K562 (cell line): ENCODE measurements around the gene FAF2. TPM values are rescaled to one million over a fixed set of nuclear protein-coding genes. Genes with fewer than 3 reads are reported as not detected.

ENCODE experiments used
- BRD4 ChIP-seq: fragments of 200-600 bp; sonication (generic); IDR thresholded peaks from 2 replicates; pipeline ENCODE4 v1.6.1; 2017; ENCODE audit warnings: inconsistent platforms
- CBFA2T3 ChIP-seq: fragments of 450-650 bp; IDR thresholded peaks from 2 replicates; pipeline ENCODE4 v1.6.1; 2017
- DACH1 ChIP-seq: fragments of 450-650 bp; IDR thresholded peaks from 2 replicates; pipeline ENCODE4 v1.6.1; 2018; ENCODE audit not compliant: partially characterized antibody
- EP300 ChIP-seq: IDR thresholded peaks from 2 replicates; pipeline ENCODE4 v1.6.1; 2012; ENCODE audit warnings: low read length, improper control_type of control experiment
- EWSR1 ChIP-seq: fragments of 450-650 bp; IDR thresholded peaks from 2 replicates; pipeline ENCODE4 v1.6.1; 2018; ENCODE audit warnings: borderline replicate concordance, mild to moderate bottlenecking, low read depth, moderate library complexity; ENCODE audit not compliant: partially characterized antibody
- FOXK2 ChIP-seq, 2 experiments: fragments of 450-650 bp; IDR thresholded peaks in 1 of 2; conservative IDR thresholded peaks in 1 of 2; 2 replicates each; pipeline ENCODE4 v1.6.1; 2016; ENCODE audit warnings: low read depth in 2 of 2, mild to moderate bottlenecking in 1 of 2
- GATAD2A ChIP-seq: fragments of 450-650 bp; IDR thresholded peaks from 2 replicates; pipeline ENCODE4 v1.6.1; 2017
- HDAC6 ChIP-seq: IDR thresholded peaks from 2 replicates; pipeline ENCODE4 v1.6.1; 2012; ENCODE audit warnings: low read depth, mild to moderate bottlenecking, control low read depth, inconsistent platforms, low read length, moderate library complexity
- HSF4 ChIP-seq: fragments of 250-450 bp; sonication (Bioruptor Pico); IDR thresholded peaks from 2 replicates; pipeline ENCODE4 v2.1.2; 2022; ENCODE audit warnings: mild to moderate bottlenecking, moderate library complexity, borderline replicate concordance
- KDM4B ChIP-seq, 2 experiments: fragments of 450-650 bp in 1 of 2; sonication (generic) in 1 of 2; IDR thresholded peaks; 2 replicates each; pipeline ENCODE4 v1.6.1; 2016 to 2017; ENCODE audit warnings: borderline replicate concordance in 2 of 2, antibody characterized with exemption in 1 of 2, low read depth in 1 of 2, mild to moderate bottlenecking in 1 of 2
- KLF1 ChIP-seq: fragments of 450-650 bp; IDR thresholded peaks from 2 replicates; pipeline ENCODE4 v1.6.1; 2016; ENCODE audit warnings: missing genetic modification characterization, missing compliant biosample characterization
- POLR2A ChIP-seq: fragments of 450-650 bp; conservative IDR thresholded peaks from 2 replicates; pipeline ENCODE4 v1.6.1; 2016
- RBM22 ChIP-seq: fragments of 200-400 bp; formaldehyde crosslinking; IDR thresholded peaks from 2 replicates; pipeline ENCODE4 v1.6.1; 2018; ENCODE audit warnings: low read length, low read depth; ENCODE audit not compliant: poor library complexity, severe bottlenecking
- SAFB ChIP-seq: fragments of 200-400 bp; formaldehyde crosslinking; IDR thresholded peaks from 2 replicates; pipeline ENCODE4 v1.6.1; 2017; ENCODE audit warnings: low read depth, low read length, borderline replicate concordance
- SIN3A ChIP-seq, 2 experiments: fragments of 150-350 bp in 1 of 2; IDR thresholded peaks; 2 replicates each; pipeline ENCODE4 v1.6.1; 2011 to 2016; ENCODE audit warnings: borderline replicate concordance in 2 of 2, low read depth in 2 of 2, low read length in 2 of 2, mild to moderate bottlenecking in 2 of 2, moderate library complexity in 2 of 2; ENCODE audit not compliant: control insufficient read depth in 1 of 2
- SMARCE1 ChIP-seq: fragments of 450-650 bp; IDR thresholded peaks from 2 replicates; pipeline ENCODE4 v1.7.1; 2016; ENCODE audit warnings: mild to moderate bottlenecking
- TRIM28 ChIP-seq: fragments of 450-650 bp; IDR thresholded peaks from 2 replicates; pipeline ENCODE4 v1.6.1; 2017
- ZBTB7A ChIP-seq: IDR thresholded peaks from 2 replicates; pipeline ENCODE4 v1.6.1; 2011; ENCODE audit warnings: low read depth, mild to moderate bottlenecking, low read length, moderate library complexity, borderline replicate concordance; ENCODE audit not compliant: control insufficient read depth
- ZNF354B ChIP-seq: fragments of 250-450 bp; sonication (Bioruptor Pico); IDR thresholded peaks from 2 replicates; pipeline ENCODE4 v1.4.0; 2020
- ZNF57 ChIP-seq: fragments of 450-650 bp; formaldehyde crosslinking; IDR thresholded peaks from 2 replicates; pipeline ENCODE4 v1.4.0; 2020; ENCODE audit warnings: mild to moderate bottlenecking, moderate library complexity
- polyA plus RNA-seq, 8 experiments: library from polyadenylated mRNA; depleted of rRNA in 4 of 8; stranded (reverse) in 5 of 8; unstranded in 3 of 8; fragments of >200 nt; fragmentation: Nextera tagmentation in 2 of 8; fragmentation: Illumina TruSeq in 1 of 8; extraction: Ambion mirVana in 2 of 8; extraction: Trizol in 1 of 8; gene quantifications; 2 replicates each; pipeline versions ENCODE4 v1.2.1 to v1.2.3, GENCODE V29; 2011 to 2014; ENCODE audit warnings: inconsistent platforms in 1 of 8, missing spikeins in 1 of 8
- total RNA-seq, 7 experiments: library from RNA; depleted of rRNA in 6 of 7; stranded (reverse); fragments of >200 nt in 6 of 7; fragmentation: Illumina TruSeq in 2 of 7; extraction: Trizol in 2 of 7; gene quantifications; 2 replicates each; pipeline versions ENCODE4 v1.2.1 to v1.2.3, GENCODE V29; 2011 to 2021; ENCODE audit warnings: low replicate concordance in 1 of 7
- TF ChIP-seq, protein P1 (sequence below): fragments of 450-650 bp; IDR thresholded peaks from 2 replicates; pipeline ENCODE4 v1.6.1; 2018; ENCODE audit warnings: mild to moderate bottlenecking, low read depth; ENCODE audit not compliant: partially characterized antibody
- TF ChIP-seq, protein P2 (sequence below): fragments of 250-450 bp; sonication (Bioruptor Pico); IDR thresholded peaks from 2 replicates; pipeline ENCODE4 v1.8.0; 2021; ENCODE audit warnings: moderate library complexity, mild to moderate bottlenecking, inconsistent platforms
- TF ChIP-seq, protein P3 (sequence below): fragments of 450-650 bp; IDR thresholded peaks from 2 replicates; pipeline ENCODE4 v1.6.1; 2016; ENCODE audit warnings: missing biosample characterization, missing genetic modification characterization
- TF ChIP-seq, protein P4 (sequence below): fragments of 200-800 bp; sonication (Bioruptor generic); IDR thresholded peaks from 2 replicates; pipeline ENCODE4 v1.6.1; 2017; ENCODE audit warnings: missing genetic modification characterization, missing compliant biosample characterization

The FAF2 gene
- total and polyA plus RNA-seq, 9 of the 15 experiments (the other 6 are each of a cell fraction or from before 2014, with no cell fraction given), result 25.0 to 44.6 (median 36.1) TPM

DNA sequence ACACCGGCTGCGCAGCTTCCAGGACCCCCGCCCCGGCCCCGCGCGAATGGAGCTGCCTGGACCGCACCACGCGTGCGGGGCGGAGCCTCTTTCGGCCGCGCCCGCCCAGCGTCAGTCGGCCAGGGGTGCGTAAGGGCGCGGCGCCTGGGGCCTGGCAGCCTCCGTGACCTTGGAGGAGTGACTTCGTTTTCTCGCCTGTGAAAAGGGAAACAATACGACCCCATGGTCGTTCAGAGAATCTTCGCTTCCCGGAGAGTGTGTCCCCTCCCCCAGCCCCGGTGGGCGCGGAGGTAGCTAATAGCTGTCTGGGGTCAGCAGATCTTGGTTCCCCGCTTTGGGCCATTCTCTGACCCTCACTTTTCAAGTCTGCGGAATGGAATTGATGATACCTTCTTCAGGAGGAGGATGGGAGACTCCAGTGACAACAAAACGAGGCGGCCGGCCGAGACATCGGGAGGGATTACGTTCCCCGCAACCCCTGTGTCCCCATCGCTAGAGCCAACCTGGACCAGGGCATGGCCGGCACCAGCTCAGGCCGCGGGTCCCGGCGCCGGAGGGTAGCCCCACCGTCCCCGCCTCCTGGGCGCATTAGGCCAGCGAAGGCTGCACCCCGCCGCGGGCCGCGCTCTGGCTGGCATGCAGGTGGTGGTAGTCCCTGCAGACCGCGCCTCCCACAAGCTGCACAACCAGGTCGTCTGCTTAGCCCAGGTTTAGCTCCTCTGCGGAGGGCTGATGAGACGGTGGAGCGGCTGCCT lies 95.4 kb downstream of the FAF2 start (continued):
- TF ChIP-seq, protein P1, sequence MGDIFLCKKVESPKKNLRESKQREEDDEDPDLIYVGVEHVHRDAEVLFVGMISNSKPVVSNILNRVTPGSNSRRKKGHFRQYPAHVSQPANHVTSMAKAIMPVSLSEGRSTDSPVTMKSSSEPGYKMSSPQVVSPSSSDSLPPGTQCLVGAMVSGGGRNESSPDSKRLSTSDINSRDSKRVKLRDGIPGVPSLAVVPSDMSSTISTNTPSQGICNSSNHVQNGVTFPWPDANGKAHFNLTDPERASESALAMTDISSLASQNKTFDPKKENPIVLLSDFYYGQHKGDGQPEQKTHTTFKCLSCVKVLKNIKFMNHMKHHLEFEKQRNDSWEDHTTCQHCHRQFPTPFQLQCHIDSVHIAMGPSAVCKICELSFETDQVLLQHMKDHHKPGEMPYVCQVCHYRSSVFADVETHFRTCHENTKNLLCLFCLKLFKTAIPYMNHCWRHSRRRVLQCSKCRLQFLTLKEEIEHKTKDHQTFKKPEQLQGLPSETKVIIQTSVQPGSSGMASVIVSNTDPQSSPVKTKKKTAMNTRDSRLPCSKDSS, result no peak
- no peak for TF ChIP-seq HSF4 (CRISPR knock-in tag)
- no peak for TF ChIP-seq CBFA2T3
- no peak for TF ChIP-seq KDM4B (IDR thresholded peaks at IDR 0.05; ENCODE audit: borderline replicate concordance in 2 of 2, low read depth in 1 of 2)
- TF ChIP-seq, protein P2, sequence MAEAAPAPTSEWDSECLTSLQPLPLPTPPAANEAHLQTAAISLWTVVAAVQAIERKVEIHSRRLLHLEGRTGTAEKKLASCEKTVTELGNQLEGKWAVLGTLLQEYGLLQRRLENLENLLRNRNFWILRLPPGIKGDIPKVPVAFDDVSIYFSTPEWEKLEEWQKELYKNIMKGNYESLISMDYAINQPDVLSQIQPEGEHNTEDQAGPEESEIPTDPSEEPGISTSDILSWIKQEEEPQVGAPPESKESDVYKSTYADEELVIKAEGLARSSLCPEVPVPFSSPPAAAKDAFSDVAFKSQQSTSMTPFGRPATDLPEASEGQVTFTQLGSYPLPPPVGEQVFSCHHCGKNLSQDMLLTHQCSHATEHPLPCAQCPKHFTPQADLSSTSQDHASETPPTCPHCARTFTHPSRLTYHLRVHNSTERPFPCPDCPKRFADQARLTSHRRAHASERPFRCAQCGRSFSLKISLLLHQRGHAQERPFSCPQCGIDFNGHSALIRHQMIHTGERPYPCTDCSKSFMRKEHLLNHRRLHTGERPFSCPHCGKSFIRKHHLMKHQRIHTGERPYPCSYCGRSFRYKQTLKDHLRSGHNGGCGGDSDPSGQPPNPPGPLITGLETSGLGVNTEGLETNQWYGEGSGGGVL, result no peak
- no peak for TF ChIP-seq RBM22
- TF ChIP-seq HDAC6, result no peak
- no peak for TF ChIP-seq TRIM28
- no peak for TF ChIP-seq ZNF354B
- TF ChIP-seq, protein P3, sequence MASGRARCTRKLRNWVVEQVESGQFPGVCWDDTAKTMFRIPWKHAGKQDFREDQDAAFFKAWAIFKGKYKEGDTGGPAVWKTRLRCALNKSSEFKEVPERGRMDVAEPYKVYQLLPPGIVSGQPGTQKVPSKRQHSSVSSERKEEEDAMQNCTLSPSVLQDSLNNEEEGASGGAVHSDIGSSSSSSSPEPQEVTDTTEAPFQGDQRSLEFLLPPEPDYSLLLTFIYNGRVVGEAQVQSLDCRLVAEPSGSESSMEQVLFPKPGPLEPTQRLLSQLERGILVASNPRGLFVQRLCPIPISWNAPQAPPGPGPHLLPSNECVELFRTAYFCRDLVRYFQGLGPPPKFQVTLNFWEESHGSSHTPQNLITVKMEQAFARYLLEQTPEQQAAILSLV, result no peak
- TF ChIP-seq POLR2A, result peak; percentile 74
- TF ChIP-seq KLF1, result no peak
- TF ChIP-seq EWSR1, result no peak
- TF ChIP-seq GATAD2A, result no peak
- no peak for TF ChIP-seq FOXK2 (conservative IDR thresholded peaks at IDR 0.05 in 1 of 2, IDR thresholded peaks at IDR 0.05 in 1 of 2; ENCODE audit: low read depth in 2 of 2)
- no peak for TF ChIP-seq DACH1
- TF ChIP-seq SMARCE1, result no peak
- TF ChIP-seq BRD4, result no peak
- peak; percentile 40; the same call in 1 of the 2 replicates for TF ChIP-seq SAFB
- TF ChIP-seq, protein P4, sequence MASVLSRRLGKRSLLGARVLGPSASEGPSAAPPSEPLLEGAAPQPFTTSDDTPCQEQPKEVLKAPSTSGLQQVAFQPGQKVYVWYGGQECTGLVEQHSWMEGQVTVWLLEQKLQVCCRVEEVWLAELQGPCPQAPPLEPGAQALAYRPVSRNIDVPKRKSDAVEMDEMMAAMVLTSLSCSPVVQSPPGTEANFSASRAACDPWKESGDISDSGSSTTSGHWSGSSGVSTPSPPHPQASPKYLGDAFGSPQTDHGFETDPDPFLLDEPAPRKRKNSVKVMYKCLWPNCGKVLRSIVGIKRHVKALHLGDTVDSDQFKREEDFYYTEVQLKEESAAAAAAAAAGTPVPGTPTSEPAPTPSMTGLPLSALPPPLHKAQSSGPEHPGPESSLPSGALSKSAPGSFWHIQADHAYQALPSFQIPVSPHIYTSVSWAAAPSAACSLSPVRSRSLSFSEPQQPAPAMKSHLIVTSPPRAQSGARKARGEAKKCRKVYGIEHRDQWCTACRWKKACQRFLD, result peak; percentile 55; the same call in 1 of the 2 replicates
- TF ChIP-seq ZBTB7A, result peak; percentile 78; the same call in 1 of the 2 replicates
- TF ChIP-seq ZNF57, result no peak
- TF ChIP-seq EP300, result no peak
- TF ChIP-seq SIN3A (IDR thresholded peaks at IDR 0.05; ENCODE audit: borderline replicate concordance in 2 of 2, control insufficient read depth in 1 of 2, low read depth in 2 of 2, low read length in 2 of 2), result 0 out of 4 replicates have a peak, but pooled peaks of 1 of the 2 experiments have one; percentile 29
